NT2/D1 (cell line): ENCODE data around the gene GMDS.

ENCODE experiments used
- YY1 ChIP-seq: IDR thresholded peaks from 2 replicates; pipeline ENCODE4 v1.6.1; 2011; ENCODE audit not compliant: insufficient read length, insufficient read depth
- ZNF274 ChIP-seq: IDR thresholded peaks from 2 replicates; pipeline ENCODE4 v1.6.1; 2011; ENCODE audit warnings: mild to moderate bottlenecking, low read depth, low read length

- TF ChIP-seq YY1 = no peak
- TF ChIP-seq ZNF274 = no peak
Observed at GRCh38 chr6:2103765-2104523, 141.5 kb downstream of the GMDS start.
